ENCODE data around the gene PLCB1.

The PLCB1 gene

GRCh38 chr20:8254911-8255582 is 123.0 kb downstream of the PLCB1 start:
- H3K4me3 Mint-ChIP-seq = no peak overlapping the region

GRCh38 chr20:8255945-8256632 is 124.0 kb downstream of the PLCB1 start:
- no peak overlapping the region for H3K4me3 Mint-ChIP-seq
- TF ChIP-seq, protein P1, sequence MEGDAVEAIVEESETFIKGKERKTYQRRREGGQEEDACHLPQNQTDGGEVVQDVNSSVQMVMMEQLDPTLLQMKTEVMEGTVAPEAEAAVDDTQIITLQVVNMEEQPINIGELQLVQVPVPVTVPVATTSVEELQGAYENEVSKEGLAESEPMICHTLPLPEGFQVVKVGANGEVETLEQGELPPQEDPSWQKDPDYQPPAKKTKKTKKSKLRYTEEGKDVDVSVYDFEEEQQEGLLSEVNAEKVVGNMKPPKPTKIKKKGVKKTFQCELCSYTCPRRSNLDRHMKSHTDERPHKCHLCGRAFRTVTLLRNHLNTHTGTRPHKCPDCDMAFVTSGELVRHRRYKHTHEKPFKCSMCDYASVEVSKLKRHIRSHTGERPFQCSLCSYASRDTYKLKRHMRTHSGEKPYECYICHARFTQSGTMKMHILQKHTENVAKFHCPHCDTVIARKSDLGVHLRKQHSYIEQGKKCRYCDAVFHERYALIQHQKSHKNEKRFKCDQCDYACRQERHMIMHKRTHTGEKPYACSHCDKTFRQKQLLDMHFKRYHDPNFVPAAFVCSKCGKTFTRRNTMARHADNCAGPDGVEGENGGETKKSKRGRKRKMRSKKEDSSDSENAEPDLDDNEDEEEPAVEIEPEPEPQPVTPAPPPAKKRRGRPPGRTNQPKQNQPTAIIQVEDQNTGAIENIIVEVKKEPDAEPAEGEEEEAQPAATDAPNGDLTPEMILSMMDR (IDR thresholded peaks at IDR 0.05) = no peak
- DNase-seq = no peak
- H3K9me3 Mint-ChIP-seq = no peaks in the 10 kb centered on the region
- H3K36me3 Mint-ChIP-seq (ENCODE audit: low read depth) = no peaks in the 10 kb centered on the region
- H3K27me3 Mint-ChIP-seq (ENCODE audit: low read depth, poor library complexity) = no peaks in the 10 kb centered on the region
- H3K4me1 Mint-ChIP-seq = peaks cover 10% of the 10 kb centered on the region
- no peak overlapping the region for H3K27ac Mint-ChIP-seq

More at GRCh38 chr20:8254911-8255582, 123.0 kb downstream of the PLCB1 start:
- TF ChIP-seq, protein P1 (IDR thresholded peaks at IDR 0.05) = no peak
- Mint-ChIP-seq H3K27me3 (ENCODE audit: low read depth, poor library complexity) (no peaks in the 10 kb centered on the region), H3K9me3 (no peaks in the 10 kb centered on the region), H3K36me3 (ENCODE audit: low read depth) (no peaks in the 10 kb centered on the region), H3K27ac (no peak overlapping the region), H3K4me1 (peaks cover 21% of the 10 kb centered on the region)
- no peak for DNase-seq

- Mint-ChIP-seq H3K9me3 (no peaks in the 10 kb centered on the region), H3K36me3 (ENCODE audit: low read depth) (no peaks in the 10 kb centered on the region), H3K4me1 (no peaks in the 10 kb centered on the region), H3K27ac (no peak overlapping the region), H3K4me3 (no peak overlapping the region), H3K27me3 (ENCODE audit: low read depth, poor library complexity) (no peaks in the 10 kb centered on the region)
- TF ChIP-seq, protein P1 (IDR thresholded peaks at IDR 0.05) = no peak
- no peak for DNase-seq
Measured at GRCh38 chr20:8260837-8261251, 128.8 kb downstream of the PLCB1 start.

DNA sequence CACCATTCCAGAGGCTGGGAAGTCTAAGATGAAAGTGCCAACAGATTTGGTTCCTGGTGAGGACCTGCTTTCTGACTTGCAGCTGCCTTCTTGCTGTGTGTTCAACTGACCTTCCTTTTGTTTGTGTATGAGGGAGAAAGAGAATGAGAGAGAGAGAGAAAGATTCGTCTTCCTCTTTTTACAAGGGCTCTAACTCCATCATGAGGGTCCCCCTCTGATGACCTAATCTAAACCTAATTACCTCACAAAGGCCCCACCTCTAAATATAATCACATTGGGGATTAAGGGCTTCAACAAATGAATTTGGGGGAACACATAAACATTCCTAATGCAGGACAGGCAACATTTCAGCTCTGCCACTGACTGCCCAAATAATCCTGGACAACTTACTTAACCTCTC is 130.7 kb downstream of the PLCB1 start:
- Mint-ChIP-seq H3K27ac (peak overlapping the region; percentile 28), H3K4me3 (no peak overlapping the region), H3K9me3 (no peaks in the 10 kb centered on the region), H3K36me3 (ENCODE audit: low read depth) (no peaks in the 10 kb centered on the region), H3K4me1 (no peaks in the 10 kb centered on the region), H3K27me3 (ENCODE audit: low read depth, poor library complexity) (peaks cover 7% of the 10 kb centered on the region)
- TF ChIP-seq, protein P1 (IDR thresholded peaks at IDR 0.05) = no peak
- no peak for DNase-seq

- Mint-ChIP-seq H3K27me3 (ENCODE audit: low read depth, poor library complexity) (peaks cover 7% of the 10 kb centered on the region), H3K27ac (no peak overlapping the region), H3K4me3 (no peak overlapping the region), H3K9me3 (peaks cover 4% of the 10 kb centered on the region), H3K36me3 (ENCODE audit: low read depth) (no peaks in the 10 kb centered on the region), H3K4me1 (no peaks in the 10 kb centered on the region)
- TF ChIP-seq, protein P1 (IDR thresholded peaks at IDR 0.05) = no peak
- DNase-seq = no peak
Measured at GRCh38 chr20:8265588-8265987, 133.5 kb downstream of the PLCB1 start.
